Ascending aorta (tissue), 2 donors: Measurements from ENCODE around the gene MOV10. TPM values are rescaled to one million over a fixed set of nuclear protein-coding genes. Genes with fewer than 3 reads are reported as not detected.

ENCODE experiments used
- DNase-seq, 2 donors: peaks; one replicate each; pipeline ENCODE4 v3.0.0-alpha.2; 2019; ENCODE audit warnings: low spot score in 2 of 2
- H3K27ac ChIP-seq, 2 donors: fragments of 200-600 bp; sonication (generic); one replicate each; pipeline ENCODE4 v1.5.1; 2016 to 2017; ENCODE audit warnings: mild to moderate bottlenecking in 1 of 2
- H3K27me3 ChIP-seq: fragments of 200-600 bp; sonication (generic); one replicate; pipeline ENCODE4 v1.5.1; 2017
- H3K36me3 ChIP-seq, 2 donors: fragments of 200-600 bp; sonication (generic); one replicate each; pipeline ENCODE4 v1.5.1; 2016
- H3K4me1 ChIP-seq, 2 donors: fragments of 200-600 bp; sonication (generic); one replicate each; pipeline ENCODE4 v1.5.1; 2016 to 2017; ENCODE audit warnings: mild to moderate bottlenecking in 1 of 2
- H3K4me3 ChIP-seq, 2 donors: fragments of 200-600 bp; sonication (generic); one replicate each; pipeline ENCODE4 v1.5.1; 2016 to 2017; ENCODE audit warnings: mild to moderate bottlenecking in 1 of 2
- H3K9me3 ChIP-seq, 2 donors: fragments of 200-600 bp; sonication (generic); one replicate each; pipeline ENCODE4 v1.5.1; 2016
- intact Hi-C: fragments of 100-400 bp; cut with DNase I; formaldehyde crosslinking; loops from one replicate; pipeline ENCODE4 v1.15.1; 2023
- total RNA-seq: library from RNA; depleted of rRNA; stranded (reverse); fragments of >200 nt; gene quantifications from one replicate; pipeline ENCODE4 v1.1.0, GENCODE V29; 2016
- TF ChIP-seq, protein P1 (sequence below), 3 experiments: fragments of 200-600 bp in 2 of 3; fragments of 450-650 bp in 1 of 3; sonication (generic) in 2 of 3; IDR thresholded peaks; one replicate each; pipeline ENCODE4 v1.5.1; 2016 to 2019; ENCODE audit warnings: antibody characterized with exemption in 3 of 3, mild to moderate bottlenecking in 1 of 3, moderate library complexity in 1 of 3

MOV10 gene
- total RNA-seq, 1 donor from 2014 or later: 69.5 TPM

DNA sequence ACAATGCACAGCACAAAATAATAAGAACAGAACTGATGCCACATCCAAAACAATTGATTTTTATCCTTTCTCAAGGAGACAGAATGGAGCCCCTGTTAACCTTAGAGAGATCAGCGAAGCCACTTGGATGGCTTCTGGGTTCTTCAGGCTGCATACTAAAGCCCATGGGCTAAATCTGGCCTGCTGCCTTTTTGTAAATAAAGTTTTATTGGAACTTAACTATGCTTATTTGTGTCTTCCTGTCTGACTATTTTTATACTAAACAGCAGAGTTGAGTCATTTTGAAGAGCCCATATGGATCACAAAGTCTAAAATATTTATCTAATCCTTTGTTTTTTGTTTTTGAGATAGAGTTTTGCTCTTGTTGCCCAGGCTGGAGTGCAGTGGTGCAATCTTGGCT is 57.0 kb downstream of the MOV10 start:
- DNase-seq: no peak
- no peaks in the 10 kb centered on the region for H3K4me1 ChIP-seq
- intact Hi-C loops: no loop called here
- H3K27me3 ChIP-seq: no peaks in the 10 kb centered on the region
- TF ChIP-seq, protein P1, sequence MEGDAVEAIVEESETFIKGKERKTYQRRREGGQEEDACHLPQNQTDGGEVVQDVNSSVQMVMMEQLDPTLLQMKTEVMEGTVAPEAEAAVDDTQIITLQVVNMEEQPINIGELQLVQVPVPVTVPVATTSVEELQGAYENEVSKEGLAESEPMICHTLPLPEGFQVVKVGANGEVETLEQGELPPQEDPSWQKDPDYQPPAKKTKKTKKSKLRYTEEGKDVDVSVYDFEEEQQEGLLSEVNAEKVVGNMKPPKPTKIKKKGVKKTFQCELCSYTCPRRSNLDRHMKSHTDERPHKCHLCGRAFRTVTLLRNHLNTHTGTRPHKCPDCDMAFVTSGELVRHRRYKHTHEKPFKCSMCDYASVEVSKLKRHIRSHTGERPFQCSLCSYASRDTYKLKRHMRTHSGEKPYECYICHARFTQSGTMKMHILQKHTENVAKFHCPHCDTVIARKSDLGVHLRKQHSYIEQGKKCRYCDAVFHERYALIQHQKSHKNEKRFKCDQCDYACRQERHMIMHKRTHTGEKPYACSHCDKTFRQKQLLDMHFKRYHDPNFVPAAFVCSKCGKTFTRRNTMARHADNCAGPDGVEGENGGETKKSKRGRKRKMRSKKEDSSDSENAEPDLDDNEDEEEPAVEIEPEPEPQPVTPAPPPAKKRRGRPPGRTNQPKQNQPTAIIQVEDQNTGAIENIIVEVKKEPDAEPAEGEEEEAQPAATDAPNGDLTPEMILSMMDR (IDR thresholded peaks at IDR 0.05): no peak
- no peak overlapping the region for H3K4me3 ChIP-seq
- H3K9me3 ChIP-seq: no peaks in the 10 kb centered on the region
- no peak overlapping the region for H3K27ac ChIP-seq
- no peaks in the 10 kb centered on the region for H3K36me3 ChIP-seq

DNA sequence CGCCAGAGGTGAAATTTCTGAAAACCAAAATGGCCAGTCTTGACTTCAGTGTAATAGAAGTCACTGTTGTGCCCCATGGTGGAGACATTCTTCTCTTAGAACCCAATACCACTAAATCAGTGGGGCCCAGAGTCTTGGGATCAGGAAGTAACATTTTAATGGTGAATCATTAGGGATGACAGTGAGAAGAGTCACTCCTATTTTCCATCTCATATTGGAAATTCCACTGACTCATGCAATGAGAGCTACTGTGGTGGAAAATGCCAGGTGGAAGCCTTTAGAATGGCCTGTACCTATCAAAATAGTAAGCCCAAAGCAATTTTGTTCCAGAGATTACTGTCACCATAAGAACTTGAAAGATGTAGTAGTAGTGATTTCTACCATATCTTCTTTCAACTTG is 61.3 kb downstream of the MOV10 start:
- H3K9me3 ChIP-seq: no peaks in the 10 kb centered on the region
- H3K27me3 ChIP-seq: peaks cover 5% of the 10 kb centered on the region
- TF ChIP-seq, protein P1 (IDR thresholded peaks at IDR 0.05): no peak
- intact Hi-C loops: no loop called here
- DNase-seq: no peak
- no peaks in the 10 kb centered on the region for H3K4me1 ChIP-seq
- no peaks in the 10 kb centered on the region for H3K36me3 ChIP-seq
- no peak overlapping the region for H3K27ac ChIP-seq
- H3K4me3 ChIP-seq: no peak overlapping the region

DNA sequence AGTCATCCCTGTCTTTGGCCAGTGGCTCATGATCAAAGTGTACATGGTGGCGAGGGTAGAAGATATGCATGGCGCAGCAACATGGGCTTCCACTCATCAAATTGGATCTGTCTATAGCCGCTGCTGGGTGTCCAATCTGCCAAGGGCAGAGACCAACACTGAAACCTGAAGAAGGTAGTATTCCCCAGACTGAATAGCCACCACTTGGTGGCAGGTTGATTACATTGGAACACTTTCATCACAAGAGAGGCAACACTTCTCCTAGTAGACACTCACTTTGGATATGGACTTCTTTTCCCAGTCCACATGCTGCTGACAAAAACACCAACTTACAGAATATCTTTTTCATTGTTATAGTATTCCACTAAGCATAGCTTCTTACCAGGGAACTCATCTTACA is 63.1 kb downstream of the MOV10 start:
- intact Hi-C loops: no loop called here
- Histone ChIP-seq H3K4me1 (no peaks in the 10 kb centered on the region), H3K27me3 (peaks cover 5% of the 10 kb centered on the region), H3K36me3 (no peaks in the 10 kb centered on the region), H3K27ac (no peak overlapping the region), H3K9me3 (no peaks in the 10 kb centered on the region), H3K4me3 (no peak overlapping the region)
- TF ChIP-seq, protein P1 (IDR thresholded peaks at IDR 0.05): no peak
- no peak for DNase-seq

DNA sequence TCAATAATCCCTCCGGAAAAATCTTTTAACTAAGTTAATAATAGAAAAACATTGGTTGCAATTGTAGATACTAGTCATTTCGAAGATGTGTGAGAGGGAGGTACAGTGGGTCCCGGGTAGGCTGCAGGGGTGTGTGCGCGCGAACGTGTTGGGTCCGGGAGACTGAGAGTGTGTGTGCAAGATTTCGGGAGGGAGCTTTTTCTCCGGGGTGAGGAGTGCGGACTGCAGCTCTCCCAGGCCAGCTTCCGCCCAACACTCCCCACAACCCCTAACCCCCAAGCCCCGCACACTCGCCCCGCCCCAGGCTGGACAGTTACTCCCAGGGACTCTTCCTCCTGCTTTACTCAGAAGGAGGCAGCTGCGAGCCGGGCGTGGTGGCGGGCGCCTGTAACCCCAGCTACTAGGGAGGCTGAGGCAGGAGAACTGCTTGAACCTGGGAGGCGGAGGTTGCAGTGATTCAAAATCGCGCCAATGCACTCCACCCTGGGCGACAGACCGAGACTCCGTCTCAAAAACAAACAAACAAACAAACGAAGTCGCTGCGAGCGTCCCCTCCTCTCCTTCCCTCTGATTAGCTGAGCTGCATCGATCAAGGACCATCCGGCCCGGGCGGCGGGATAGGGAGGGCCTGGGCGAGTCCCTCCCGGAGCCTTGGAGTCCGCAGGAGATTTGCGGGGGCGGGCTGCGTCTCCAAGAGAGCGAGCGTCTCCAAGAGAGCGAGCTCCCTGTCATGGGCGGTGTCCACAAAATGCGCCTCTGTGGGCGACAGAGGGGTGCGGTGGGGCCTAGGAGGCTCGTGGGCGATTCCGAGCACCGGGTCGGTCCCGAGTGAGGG is 68.9 kb downstream of the MOV10 start:
- no peak overlapping the region for H3K27ac ChIP-seq
- peak overlapping the region; percentile 14 to 56 for H3K4me3 ChIP-seq
- intact Hi-C loops: no loop called here
- peaks cover 13% of the 10 kb centered on the region for H3K27me3 ChIP-seq
- H3K36me3 ChIP-seq: no peaks in the 10 kb centered on the region
- TF ChIP-seq, protein P1 (IDR thresholded peaks at IDR 0.05): no peak
- no peak for DNase-seq
- H3K9me3 ChIP-seq: no peaks in the 10 kb centered on the region
- H3K4me1 ChIP-seq: no peaks in the 10 kb centered on the region

DNA sequence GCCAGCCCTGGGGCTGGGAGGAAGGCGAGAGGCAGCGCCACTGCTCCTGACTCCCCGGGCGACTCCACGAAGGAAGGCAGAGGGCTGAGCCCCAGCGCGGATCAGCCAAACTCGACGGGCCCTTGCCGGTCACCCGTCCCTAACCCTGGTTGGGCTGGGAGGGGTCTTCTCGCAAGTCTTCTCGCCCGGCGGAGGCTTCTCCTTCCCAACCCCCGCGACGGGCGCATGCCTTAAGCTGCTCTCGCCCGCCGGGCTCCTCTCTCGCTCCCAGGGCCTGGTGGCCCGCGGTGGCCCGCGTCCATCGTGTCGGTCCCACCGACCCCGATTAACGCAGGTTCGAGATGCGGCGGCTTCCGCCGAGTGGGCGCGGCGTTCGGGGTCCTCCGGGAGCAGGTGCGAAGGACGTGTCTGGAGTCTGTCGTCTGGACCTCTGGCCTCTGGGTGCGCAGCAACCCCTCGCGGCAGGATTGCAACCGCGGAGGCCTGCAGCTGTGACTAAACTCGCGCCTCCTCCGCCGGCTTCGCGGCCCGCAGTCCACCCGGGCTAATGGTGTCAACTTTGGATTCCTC is 69.6 kb downstream of the MOV10 start:
- Histone ChIP-seq H3K36me3 (no peaks in the 10 kb centered on the region), H3K4me3 (peak overlapping the region; percentile 14 to 56), H3K4me1 (no peaks in the 10 kb centered on the region), H3K27me3 (peaks cover 10% of the 10 kb centered on the region), H3K27ac (no peak overlapping the region), H3K9me3 (no peaks in the 10 kb centered on the region)
- no peak for DNase-seq
- intact Hi-C loops: no loop called here
- TF ChIP-seq, protein P1 (IDR thresholded peaks at IDR 0.05): peak in 1 of 3 experiments; percentile 44
